ENCODE data around the gene CDK7.
"Not testable (repeated sequence)": the region's sequence is repeated elsewhere in the genome, so short reads cannot be mapped to it uniquely, and the experiment has no call there.

Gene CDK7

DNA sequence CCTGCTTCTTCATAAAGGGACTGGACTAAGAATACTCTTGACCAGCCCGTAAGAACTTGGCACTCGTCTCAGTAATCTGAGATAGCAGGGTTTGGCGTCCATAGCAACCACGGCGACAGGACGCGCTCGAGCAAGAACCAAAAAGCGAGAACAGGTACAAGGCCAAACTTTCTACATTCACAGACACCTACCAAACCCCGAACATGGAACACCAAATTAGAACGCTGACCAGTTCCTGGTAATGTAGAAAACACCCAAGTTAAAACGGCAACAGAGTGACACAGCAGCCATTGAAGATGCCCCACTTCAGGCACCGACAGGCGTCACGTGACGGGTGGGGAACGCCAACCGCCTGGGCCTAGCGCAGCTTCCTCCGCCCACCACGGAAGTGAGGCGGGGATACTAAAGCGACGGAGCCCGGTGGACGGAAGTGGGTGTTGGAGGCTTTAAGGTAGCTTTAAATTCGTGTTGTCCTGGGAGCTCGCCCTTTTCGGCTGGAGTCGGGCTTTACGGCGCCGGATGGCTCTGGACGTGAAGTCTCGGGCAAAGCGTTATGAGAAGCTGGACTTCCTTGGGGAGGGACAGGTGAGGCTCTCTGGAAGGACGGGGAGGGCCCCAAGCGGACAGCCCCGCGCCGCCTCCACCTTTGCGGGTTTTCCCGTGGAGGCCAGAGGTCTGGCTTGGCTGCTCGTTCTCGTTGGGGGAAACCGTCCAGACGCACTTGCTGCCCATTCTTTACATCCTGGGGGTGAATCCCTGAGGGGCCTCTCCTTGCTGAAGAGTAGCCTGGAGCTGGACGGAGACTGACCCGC lies at the start of gene CDK7:
Gene CDK7 (plus strand): TSS at position 430 of the 812 bp plus-strand sequence. CDS start 90 bp downstream, at position 520.
- peak; percentile 93 for DNase-seq

DNA sequence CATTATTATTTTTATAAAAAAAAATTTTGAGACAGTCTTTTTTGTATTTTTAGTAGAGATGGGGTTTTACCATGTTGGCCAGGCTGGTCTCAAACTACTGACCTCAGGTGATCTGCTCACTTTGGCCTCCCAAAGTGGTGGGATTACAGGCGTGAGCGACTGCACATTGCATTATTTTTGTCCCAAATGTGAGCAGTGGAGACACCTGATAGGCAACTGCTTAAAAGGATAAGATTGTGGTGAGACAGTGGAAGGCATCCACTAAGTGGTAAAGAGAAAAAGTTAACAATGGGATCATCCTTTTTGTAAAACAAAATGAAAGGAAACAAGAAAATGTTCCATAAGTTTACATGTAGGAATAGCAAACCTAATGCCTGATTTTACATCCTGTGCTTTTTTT lies 47.3 kb upstream of the CDK7 start:
- DNase-seq, result no peak

DNA sequence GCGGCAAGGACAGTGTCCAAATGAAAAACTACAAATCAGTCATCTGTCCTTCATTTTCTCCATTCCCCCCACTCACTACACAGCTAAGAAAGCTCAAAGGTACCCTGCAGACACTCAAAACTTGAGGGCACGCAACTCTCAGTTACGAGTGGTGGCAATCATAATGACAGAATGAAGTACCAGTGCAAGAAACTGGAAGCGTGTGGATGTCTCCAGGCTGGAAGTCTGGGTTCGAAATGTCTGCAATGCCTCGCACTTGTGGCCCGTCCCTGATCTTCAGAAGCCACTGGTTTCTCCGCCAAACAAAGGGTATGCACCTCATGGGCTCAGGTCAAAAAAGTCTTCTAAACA lies 45.9 kb upstream of the CDK7 start:
- no peak for DNase-seq

DNA sequence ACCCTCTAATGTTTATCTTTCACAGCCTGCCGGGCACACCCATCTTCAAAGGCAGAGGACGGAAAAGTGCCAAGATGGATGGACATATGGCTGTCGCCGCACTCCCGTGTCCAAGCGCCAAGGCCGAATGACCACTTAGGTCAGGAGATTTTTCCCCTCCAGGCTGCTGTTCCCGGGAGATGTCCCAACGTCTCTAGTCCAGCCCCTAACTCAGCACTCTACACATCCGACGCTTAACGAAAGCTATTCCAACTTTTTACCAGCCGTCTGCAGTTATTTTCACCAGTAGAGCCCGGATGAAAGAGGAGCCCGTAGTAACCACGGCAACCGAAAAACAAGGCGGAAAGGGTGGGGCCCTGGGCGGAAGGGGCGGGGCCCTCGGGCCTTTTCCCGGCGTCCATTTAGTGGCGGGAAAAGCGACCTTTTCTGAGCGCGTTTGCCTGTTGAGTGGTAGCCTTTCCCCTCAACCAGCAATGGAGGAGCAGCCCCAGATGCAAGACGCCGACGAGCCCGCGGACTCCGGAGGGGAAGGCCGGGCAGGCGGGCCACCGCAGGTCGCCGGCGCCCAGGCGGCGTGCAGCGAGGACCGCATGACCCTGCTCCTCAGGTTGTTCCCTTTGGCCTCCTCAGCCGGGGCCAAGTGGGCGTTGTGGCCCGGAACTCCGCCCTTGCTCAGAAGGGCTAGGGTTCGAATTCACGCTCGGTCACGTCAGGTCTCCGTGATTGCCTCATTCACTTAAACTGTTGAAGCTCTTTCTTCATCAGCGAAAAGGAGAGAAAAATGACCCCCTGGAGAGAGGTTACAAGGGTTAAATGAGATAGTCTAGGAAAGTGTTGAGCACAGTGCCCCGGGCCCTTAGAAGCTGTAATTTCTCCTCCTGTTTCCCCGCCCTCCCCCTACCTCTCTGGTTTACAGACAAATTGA lies 45.3 kb upstream of the CDK7 start, which contains the start of gene CENPH:
Gene CENPH (plus strand): TSS at position 422 of the 925 bp plus-strand sequence. CDS start 52 bp downstream, at position 474.
- peak; percentile 86 for DNase-seq

DNA sequence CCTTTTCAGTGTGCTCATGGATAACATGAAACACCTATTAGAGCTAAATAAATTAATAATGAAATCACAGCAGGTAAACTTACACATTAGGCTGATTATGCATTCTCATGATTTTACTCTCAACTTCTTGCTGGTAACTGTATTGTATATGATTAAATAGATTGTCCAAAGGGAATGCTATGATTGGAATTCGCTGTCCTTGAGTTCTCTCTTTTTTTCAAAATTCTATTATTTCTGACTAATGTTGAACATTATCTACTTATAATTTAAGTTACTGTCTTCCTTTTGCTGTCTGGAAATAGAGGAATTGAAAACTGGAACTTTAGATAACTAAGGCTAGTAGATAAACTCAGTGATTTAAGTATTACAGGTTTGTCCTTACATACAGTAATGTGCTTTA lies 32.2 kb upstream of the CDK7 start:
- DNase-seq, result no peak

DNA sequence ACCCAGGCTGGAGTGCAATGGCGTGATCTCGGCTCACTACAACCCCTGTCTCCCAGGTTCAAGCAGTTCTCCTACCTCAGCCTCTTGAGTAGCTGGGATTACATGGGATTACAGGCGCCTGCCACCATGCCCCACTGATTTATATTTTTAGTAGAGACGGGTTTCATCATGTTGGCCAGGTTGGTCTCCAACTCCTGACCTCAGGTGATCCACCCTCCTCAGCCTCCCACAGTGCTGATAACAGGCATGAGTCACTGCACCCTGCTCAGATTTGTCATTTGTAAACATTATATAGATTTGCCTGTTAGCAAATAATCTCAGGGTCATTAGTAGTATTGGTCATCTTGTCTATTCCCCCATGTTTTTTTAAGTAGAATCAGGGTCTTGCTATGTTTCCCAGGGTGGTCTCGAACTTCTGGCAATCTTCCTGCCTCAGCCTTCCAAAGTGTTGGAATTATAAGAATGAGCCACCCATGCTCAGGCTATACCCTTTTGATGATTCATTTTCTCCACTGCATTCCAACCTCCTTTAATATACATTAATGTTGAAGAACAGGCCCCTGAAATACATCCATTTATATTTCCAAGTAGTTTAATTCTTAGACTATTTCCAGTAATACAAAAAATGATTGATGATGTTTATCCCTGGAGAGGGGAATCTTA lies 28.0 kb upstream of the CDK7 start:
- DNase-seq, result no peak

DNA sequence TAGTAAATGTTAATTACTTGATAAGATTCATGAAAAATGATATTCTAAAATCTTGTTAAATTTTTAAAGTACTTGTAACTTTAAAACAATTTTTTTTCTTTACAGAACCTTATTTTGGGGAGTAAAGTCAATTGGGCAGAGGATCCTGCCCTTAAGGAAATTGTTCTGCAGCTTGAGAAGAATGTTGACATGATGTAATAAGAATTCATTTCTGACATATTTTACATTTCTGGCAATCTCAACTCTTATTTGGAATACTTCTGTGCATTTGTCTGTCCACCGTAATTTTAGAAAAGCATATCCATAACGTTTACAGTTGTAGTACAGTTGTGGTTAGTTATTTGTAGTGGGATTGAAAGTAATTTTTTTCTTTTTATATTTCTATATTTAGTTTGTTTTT lies 25.1 kb upstream of the CDK7 start:
- no peak for DNase-seq

DNA sequence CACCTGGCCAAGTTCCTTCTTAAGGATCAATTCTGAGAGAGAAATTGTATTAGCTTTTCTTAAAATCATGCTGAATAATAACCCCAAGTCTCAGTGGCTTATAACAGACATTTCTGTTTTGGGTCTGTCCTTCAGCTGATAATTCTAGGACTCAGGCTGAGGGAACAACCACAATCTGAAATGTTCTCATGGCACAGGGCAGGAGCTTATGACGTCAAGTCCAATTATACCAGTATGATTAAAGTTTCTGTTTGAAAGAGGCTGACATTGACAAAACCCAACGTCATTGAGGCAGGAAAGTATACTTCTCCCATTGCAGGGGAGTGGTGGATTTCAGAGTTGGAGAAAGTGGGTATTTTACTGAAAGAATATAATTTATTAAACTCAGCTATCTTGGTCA lies 23.5 kb upstream of the CDK7 start:
- DNase-seq, result no peak

DNA sequence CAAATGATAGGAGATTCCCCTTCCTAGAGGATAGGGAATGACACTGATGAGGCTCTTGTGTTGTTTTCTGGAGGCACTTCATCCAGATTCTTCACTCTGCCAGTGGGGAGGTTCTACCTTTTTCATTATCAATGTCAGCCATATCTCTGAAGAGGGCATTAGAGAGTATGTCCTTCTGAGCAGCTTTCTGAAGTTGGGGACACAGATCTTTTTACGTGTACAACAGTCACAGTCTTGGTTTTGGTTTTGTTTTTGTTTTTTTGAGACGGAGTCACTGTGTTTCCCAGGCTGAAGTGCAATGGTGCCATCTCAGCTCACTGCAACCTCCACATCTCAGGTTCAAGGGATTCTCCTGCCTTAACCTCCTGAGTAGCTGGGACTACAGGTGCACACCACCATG lies 22.7 kb upstream of the CDK7 start:
- no peak for DNase-seq

DNA sequence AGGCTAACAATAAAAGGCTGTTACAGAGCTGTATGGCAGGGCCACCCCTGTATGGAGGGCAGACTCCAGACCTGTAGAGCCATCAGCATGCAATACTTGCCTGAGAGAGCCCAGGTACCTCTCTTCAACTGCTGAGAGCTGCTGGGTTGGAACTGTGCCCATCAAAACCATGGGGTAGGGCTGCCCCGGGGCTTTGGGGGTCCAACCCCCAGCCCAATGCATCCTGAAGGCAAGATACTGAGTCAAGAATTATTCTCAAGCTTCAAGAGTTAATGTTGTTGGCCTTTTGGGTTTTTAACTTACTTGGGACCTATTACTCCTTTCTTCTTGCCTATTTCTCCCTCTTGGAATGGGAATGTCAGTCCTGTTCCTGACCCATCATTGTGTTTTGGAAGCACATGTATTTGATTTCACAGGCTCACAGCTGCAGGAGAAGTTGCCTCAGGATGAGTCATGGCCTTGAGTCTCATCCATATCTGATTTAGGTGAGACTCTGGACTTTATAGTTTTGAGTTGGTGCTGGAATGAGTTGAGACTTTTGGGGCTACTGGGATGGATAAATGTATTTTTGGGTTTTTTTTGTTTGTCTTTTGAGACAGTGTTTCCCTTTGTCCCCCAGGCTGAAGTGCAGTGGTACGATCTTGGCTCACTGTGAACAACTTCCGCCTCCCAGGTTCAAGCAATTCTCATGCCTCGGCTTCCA lies 21.0 kb upstream of the CDK7 start:
- DNase-seq, result no peak

DNA sequence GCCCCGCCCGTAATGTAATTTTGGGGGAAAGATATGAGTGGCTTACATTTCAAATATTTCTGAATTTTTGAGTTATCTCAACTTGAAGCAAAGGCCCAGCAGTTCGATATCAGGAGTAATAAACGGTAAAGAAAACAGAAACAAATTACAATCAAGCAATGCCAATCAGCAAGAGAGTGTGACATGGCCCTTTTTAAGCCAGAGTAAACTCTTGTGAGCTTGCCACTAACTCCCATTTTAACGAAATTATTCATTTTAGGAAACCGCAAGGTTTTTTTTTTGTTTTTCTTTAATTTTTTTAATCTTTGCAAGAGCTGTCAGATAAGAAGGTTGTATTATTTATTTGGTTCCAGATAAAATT lies 17.6 kb upstream of the CDK7 start:
- no peak for DNase-seq

DNA sequence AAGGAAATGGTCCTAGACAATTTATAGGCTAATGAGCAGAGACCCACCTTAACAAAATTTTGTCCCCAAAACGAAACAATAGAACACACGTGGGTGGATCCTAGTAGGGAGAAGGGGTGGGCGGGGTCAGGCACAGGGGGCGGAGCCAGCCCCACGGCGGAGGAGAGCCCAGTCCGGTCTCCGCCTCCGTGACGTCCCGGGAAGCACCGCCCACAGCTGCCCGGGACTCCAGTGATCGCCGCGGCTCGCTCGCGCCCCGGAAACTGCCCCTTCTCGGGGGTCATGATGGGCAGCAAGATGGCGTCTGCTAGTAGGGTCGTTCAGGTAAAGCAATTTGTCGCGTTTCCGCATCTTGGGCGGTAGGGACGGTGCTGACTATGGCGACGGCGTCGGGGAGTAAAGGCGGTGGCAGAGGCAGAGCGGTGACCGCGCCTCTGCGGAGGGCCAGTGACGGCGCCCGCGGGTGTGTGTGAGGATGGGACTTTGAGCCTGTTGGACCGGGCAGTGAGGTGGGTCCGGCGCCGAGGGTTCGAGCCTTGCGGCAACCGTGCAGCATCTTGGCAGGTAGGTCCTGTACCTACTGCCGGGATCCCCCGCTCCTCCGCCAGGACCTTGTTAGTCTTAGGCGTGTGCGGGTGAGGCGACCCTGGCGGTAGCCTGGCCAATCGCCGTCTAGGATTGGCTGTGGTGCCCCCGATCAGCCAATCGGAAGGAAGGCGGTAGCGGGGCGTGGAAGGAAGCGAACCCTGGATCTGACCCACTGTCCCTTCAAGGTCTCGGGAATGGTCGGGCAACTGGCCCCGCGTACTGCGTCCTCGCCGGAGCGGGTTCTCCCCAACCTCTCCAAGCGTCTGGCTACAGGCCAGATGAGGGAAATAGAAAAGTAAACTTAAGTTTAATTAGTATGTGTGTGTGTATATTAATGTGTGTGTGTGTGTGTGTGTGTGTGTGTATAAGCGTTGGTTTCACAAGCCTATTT lies 16.8 kb upstream of the CDK7 start:
- peak; percentile 93 for DNase-seq

DNA sequence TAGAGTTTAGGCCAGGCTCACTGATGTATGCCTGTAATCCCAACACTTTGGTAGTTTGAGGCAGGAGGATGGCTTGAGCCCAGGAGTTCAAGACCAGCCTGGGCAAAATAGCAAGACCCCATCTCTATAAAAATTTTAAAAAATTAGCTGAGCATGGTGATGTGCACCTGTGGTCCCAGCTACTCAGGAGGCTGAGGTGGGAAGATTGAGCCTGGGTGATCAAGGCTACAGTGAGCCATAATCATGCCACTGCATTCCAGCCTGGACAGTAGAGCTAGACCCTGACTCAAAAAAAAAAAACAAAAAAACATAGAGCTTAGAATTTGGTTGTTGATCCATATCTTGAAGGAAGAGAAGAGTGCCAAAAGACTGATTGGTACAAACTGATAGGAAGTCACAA lies 14.7 kb upstream of the CDK7 start:
- no peak for DNase-seq

DNA sequence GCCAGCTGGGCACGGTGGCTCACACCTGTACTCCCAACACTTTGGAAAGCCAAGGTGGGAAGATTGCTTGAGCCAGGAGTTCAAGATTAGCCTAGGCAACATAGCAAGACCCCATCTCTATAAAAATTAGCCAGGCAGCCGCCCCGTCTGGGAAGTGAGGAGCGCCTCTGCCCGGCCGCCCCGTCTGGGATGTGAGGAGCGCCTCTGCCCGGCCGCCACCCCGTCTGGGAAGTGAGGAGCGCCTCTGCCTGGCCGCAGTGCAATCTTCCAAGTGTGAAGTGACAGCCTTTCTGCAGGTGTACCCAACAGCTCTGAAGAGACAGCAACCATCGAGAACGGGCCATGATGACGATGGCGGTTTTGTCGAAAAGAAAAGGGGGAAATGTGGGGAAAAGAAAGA lies 14.3 kb upstream of the CDK7 start:
- not testable (repeated sequence) for DNase-seq

DNA sequence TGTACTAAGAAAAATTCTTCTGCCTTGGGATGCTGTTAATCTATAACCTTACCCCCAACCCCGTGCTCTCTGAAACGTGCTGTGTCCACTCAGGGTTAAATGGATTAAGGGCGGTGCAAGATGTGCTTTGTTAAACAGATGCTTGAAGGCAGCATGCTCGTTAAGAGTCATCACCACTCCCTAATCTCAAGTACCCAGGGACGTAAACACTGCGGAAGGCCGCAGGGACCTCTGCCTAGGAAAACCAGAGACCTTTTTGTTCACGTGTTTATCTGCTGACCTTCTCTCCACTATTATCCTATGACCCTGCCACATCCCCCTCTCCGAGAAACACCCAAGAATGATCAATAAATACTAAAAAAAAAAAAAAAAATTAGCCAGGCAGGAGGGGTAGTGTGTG lies 13.9 kb upstream of the CDK7 start:
- not testable (repeated sequence) for DNase-seq

DNA sequence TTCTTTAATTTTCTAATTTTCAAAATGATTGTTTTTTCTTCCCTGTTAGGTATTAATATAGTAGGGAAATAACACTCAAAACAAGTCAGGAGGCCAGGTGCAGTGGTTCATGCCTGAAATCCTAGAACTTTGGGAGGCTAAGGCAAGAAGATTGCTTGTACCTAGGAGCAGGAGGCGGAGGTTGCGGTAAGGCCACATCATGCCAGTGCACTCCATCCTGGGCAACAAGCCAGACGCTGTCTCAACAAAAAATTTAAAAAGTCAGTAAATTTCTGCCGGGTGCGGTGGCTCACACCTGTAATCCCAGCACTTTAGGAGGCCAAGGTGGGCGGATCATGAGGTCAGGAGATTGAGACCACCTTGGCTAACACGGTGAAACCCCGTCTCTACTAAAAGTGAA lies 10.2 kb upstream of the CDK7 start:
- DNase-seq, result no peak

DNA sequence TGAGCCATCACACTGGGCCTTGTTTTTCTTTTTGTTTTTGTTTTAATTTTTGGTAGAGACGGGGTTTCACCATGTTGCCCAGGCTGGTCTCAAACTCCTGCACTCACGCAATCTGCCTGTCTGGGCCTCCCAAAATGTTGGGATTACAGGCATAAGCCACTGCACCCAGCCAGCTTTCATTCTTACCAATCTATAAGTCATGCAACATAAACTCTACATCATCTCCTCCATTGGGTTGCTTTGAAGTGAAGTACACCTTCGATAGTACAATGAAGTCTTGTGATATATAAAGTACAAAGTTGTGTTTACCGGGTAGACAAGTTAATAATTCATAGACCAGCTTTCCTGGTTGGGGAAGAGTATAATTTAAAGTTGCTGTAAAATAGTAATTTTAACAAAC lies 8.8 kb upstream of the CDK7 start:
- DNase-seq, result no peak

DNA sequence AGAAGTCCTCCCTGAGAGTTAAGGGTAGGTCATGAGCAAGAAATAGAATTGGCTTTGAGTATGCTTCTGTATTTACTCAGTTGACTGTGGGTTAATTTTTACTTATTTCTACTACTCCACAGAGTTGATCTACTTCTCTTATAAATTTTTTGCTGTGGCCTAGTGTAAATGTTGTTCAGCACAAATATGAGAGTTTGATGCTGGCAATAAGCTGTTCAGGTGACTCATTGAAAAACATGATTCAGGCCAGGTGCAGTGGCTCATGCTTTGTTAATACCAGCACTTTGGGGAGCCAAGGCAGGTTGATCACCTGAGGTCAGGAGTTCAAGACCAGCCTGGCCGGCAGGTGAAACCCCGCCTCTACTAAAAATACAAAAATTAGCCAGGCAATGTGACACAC lies 4.5 kb upstream of the CDK7 start:
- no peak for DNase-seq

DNA sequence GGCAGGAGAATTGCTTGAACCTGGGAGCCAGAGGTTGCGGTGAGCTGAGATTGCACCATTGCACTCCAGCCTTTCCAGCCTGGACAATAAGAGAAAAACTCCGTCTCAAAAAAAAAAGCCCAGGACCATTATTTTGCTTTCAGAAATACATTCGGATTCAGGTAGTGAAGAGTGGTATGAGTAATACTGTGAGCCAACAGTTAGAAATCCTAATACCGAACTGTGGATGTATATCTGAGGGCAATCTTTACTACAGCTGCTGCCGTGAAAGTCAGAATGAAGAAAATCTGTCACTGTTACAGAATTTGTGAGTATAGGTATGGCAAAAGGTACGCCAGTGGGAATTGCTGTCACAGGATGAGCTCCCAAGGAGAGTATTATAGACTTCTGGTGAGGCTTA lies 3.4 kb upstream of the CDK7 start:
- no peak for DNase-seq

DNA sequence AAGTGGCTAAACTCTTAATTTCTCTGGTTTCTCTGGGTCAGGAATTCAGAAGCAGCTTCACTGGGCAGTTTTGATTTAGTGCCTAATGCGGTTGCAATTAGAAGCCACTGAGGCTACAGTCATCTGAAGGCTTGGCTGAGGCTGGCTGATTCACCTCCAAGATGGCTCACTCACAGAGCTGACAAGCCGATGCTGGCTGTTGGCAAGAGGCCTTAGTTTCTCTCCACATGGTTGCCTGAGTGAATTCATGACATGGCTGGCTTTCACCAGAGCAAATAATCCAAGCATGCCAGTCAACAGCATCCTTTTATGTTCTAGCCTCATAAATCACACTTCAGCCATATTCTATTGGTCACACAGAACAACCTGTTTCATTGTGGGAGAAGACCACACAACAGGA lies 2.8 kb upstream of the CDK7 start:
- DNase-seq, result no peak

DNA sequence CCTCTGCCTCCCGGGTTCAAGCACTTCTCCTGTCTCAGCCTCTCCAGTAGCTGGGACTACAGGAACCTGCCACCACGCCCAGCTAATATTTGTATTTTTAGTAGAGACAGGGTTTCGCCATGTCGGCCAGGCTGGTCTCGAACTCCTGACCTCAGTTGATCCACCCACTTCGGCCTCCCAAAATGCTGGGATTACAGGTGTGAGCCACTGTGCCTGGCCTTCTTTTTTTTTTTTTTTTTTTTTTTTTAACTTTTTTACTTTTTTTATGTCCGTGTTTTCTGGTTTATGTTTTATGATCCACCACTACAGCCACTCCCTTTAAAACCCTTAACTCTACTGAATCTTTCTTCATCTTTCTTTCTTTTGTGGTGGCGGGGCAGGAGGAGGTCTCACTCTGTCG lies 2.0 kb downstream of the CDK7 start:
- not testable (repeated sequence) for DNase-seq

DNA sequence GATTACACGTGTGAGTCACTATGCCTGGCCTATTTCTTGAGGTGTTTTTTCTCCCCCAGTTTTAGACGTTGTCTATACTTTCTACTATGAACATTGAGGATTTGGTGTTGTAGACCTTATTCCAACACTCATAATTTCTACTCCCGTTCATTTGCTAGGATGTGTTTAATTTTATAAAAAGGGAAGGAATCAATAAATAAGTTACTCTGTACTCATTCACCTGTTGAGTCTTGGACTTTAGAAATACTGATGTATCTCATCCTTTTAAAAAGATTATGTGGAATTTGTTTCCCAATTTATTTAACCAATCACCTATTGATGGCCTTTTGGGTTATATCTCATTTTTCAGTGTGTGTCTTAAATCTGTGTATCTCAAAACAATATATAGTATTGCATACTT lies 3.2 kb downstream of the CDK7 start:
- no peak for DNase-seq

All from stimulated activated naive CD4-positive, alpha-beta T cell treated with Interleukin-2 at 50 U/mL for 16 hours (primary cell).